CD4-positive, alpha-beta T cell (primary cell): ENCODE measurements around the gene CMTM4. TPM values are rescaled to one million over a fixed set of nuclear protein-coding genes. Genes with fewer than 3 reads are reported as not detected.

Source experiments
- ATAC-seq: fragments of 200-7000 bp; cut with Tn5 transposase; one replicate; pipeline ENCODE4 v1.10.0; 2022; ENCODE audit warnings: mild to moderate bottlenecking; ENCODE audit not compliant: poor library complexity
- CTCF ChIA-PET: fragments of 350-600 bp; sonication (Branson Sonifier 250); formaldehyde crosslinking; loops from one replicate; lab custom pipeline; 2021; ENCODE audit warnings: antibody characterized with exemption, inconsistent platforms; lab: Charles Lee
- POLR2A ChIA-PET: fragments of 350-600 bp; sonication (Branson Sonifier 250); formaldehyde crosslinking; loops from one replicate; lab custom pipeline; 2021; ENCODE audit warnings: antibody characterized with exemption, inconsistent platforms; lab: Charles Lee
- DNase-seq, 14 experiments: peaks; one replicate each; pipeline ENCODE4 v3.0.0-alpha.2; 2013 to 2020; ENCODE audit warnings: mixed read lengths in 2 of 14
- H3K27ac ChIP-seq, 2 donors: one replicate each; pipeline versions ENCODE4 v1.5.1 to v1.7.0; 2013; ENCODE audit warnings: low read length in 2 of 2, low read depth in 1 of 2, mild to moderate bottlenecking in 1 of 2
- H3K27me3 ChIP-seq, 2 experiments: 1 replicate in 1 of 2; 2 replicates in 1 of 2; pipeline versions ENCODE4 v1.6.1 to v1.7.0; 2013; ENCODE audit warnings: low read length in 2 of 2, control low read depth in 1 of 2, mild to moderate bottlenecking in 1 of 2, moderate library complexity in 1 of 2; ENCODE audit not compliant: insufficient read depth in 2 of 2, control insufficient read depth in 1 of 2
- H3K36me3 ChIP-seq: one replicate; pipeline ENCODE4 v1.6.1; 2013; ENCODE audit warnings: low read length, control low read depth; ENCODE audit not compliant: insufficient read depth
- H3K4me1 ChIP-seq: one replicate; pipeline ENCODE4 v1.6.1; 2013; ENCODE audit warnings: low read length, control low read depth; ENCODE audit not compliant: insufficient read depth
- H3K4me3 ChIP-seq: one replicate; pipeline ENCODE4 v1.5.1; 2013; ENCODE audit warnings: mild to moderate bottlenecking, low read length, moderate library complexity
- H3K9me3 ChIP-seq, 2 experiments: 1 replicate in 1 of 2; 2 replicates in 1 of 2; pipeline versions ENCODE4 v1.6.1 to v1.7.0; 2013; ENCODE audit warnings: low read length in 2 of 2, mild to moderate bottlenecking in 2 of 2, control low read depth in 1 of 2, moderate library complexity in 1 of 2; ENCODE audit not compliant: control insufficient read depth in 1 of 2, insufficient read depth in 1 of 2
- H3K27ac Mint-ChIP-seq: one replicate; pipeline ENCODE4 v1.8.0; 2020; ENCODE audit warnings: mixed read lengths
- H3K27me3 Mint-ChIP-seq: one replicate; pipeline ENCODE4 v1.8.0; 2021; ENCODE audit warnings: mixed read lengths
- H3K36me3 Mint-ChIP-seq: one replicate; pipeline ENCODE4 v1.8.0; 2021; ENCODE audit warnings: low read depth, mixed read lengths
- H3K4me1 Mint-ChIP-seq: one replicate; pipeline ENCODE4 v1.8.0; 2021; ENCODE audit warnings: low read depth, mixed read lengths
- H3K4me3 Mint-ChIP-seq: one replicate; pipeline ENCODE4 v1.8.0; 2020; ENCODE audit warnings: mild to moderate bottlenecking, mixed read lengths
- H3K9me3 Mint-ChIP-seq: one replicate; pipeline ENCODE4 v1.8.0; 2020; ENCODE audit warnings: mixed read lengths
- intact Hi-C, 2 experiments: fragments of 100-400 bp; cut with DNase I in 1 of 2; cut with micrococcal nuclease in 1 of 2; formaldehyde crosslinking; loops; one replicate each; pipeline versions ENCODE4 v1.15.1 to v1.9.0; 2023 to 2025; cut with DNase I, micrococcal nuclease
- total RNA-seq, 174 experiments: library from RNA in 2 of 174; stranded (reverse) in 2 of 174; gene quantifications; one replicate each; pipeline ENCODE4 v1.2.3 and lab custom pipeline; 2021 to 2026
- TF ChIP-seq, protein P1 (sequence below): fragments of 200-600 bp; IDR thresholded peaks from one replicate; pipeline ENCODE4 v1.8.0; 2022; ENCODE audit warnings: antibody characterized with exemption, mild to moderate bottlenecking

Gene CMTM4
- total RNA-seq, 2 experiments from 2014 or later, result 1.1 to 1.6 TPM

DNA sequence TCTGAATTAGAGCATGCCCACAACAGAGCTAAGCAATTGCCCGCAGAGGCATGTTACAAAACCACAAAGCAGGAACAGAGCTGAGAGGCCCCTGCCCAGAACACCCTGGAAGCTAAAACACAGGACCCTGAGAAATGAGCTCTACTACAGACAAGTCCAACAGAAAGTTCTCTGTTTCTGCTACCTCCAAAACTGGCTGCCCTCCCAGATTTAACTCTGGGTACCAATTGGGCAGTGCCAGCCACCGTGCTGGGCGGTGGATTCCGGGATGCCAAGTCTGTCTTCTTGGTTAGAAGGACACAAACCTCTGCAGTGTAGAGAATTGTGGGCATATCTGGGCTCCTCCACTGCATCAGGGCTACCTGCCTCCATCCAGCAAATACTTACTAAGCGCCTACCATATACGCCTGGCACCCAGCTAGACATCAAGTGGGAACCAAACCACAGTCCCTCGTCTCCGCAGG lies 1.0 kb downstream of the CMTM4 start:
- peak in 1 of 14 experiments; percentile 4 for DNase-seq
- POLR2A ChIA-PET, result interaction anchor here (2.7 kb wide), 1 partner anchor 56 kb away, joined by 8 read pairs; the partner anchor contains the start of gene DYNC1LI2
- intact Hi-C loops, result loop anchor here (5.0 kb wide), 2 partner anchors 43 to 133 kb away; no protein-coding TSS in a partner anchor

DNA sequence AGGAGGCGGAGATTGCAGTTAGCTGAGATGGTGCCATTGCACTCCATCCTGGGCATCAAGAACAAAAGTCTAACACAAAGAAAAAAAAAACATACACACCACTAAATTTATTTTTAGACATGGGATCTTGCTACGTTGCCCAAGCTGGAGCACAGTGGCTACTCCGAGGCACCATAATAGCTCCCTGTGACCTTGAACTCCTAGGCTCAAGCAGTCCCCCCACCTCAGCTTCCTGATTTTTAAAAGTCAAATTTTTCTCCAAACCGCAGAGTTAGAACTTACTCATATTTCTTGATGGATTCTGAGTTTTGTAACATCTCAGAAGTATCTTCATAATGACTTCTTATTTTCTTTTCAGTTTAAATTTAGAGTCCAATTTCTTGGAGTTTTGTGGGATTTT lies 3.4 kb downstream of the CMTM4 start:
- Histone ChIP-seq H3K36me3 (no peaks in the 10 kb centered on the region), H3K27me3 (peaks cover 0 to under 1% of the 10 kb centered on the region in 2 experiments), H3K9me3 (no peaks in the 10 kb centered on the region), H3K4me1 (peaks cover 16% of the 10 kb centered on the region), H3K27ac (no peak overlapping the region), H3K4me3 (no peak overlapping the region)
- ATAC-seq (no peak), DNase-seq (no peak)
- Mint-ChIP-seq H3K27ac (no peak overlapping the region), H3K9me3 (no peaks in the 10 kb centered on the region), H3K4me1 (peaks cover 14% of the 10 kb centered on the region), H3K27me3 (peaks cover 4% of the 10 kb centered on the region), H3K36me3 (no peaks in the 10 kb centered on the region), H3K4me3 (no peak overlapping the region)
- ChIA-PET POLR2A (no interaction called here), CTCF (no interaction called here)
- intact Hi-C loops, result no loop called here
- TF ChIP-seq, protein P1, sequence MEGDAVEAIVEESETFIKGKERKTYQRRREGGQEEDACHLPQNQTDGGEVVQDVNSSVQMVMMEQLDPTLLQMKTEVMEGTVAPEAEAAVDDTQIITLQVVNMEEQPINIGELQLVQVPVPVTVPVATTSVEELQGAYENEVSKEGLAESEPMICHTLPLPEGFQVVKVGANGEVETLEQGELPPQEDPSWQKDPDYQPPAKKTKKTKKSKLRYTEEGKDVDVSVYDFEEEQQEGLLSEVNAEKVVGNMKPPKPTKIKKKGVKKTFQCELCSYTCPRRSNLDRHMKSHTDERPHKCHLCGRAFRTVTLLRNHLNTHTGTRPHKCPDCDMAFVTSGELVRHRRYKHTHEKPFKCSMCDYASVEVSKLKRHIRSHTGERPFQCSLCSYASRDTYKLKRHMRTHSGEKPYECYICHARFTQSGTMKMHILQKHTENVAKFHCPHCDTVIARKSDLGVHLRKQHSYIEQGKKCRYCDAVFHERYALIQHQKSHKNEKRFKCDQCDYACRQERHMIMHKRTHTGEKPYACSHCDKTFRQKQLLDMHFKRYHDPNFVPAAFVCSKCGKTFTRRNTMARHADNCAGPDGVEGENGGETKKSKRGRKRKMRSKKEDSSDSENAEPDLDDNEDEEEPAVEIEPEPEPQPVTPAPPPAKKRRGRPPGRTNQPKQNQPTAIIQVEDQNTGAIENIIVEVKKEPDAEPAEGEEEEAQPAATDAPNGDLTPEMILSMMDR, result no peak

More for the DNA sequence above, 1.0 kb downstream of the CMTM4 start:
- H3K9me3 ChIP-seq, result no peaks in the 10 kb centered on the region
- H3K36me3 ChIP-seq, result no peaks in the 10 kb centered on the region
- TF ChIP-seq, protein P1, result no peak
- Mint-ChIP-seq H3K4me3 (peak overlapping the region; percentile 90), H3K27ac (peak overlapping the region; percentile 63), H3K4me1 (peaks cover 14% of the 10 kb centered on the region), H3K36me3 (no peaks in the 10 kb centered on the region), H3K27me3 (peaks cover 4% of the 10 kb centered on the region), H3K9me3 (no peaks in the 10 kb centered on the region)
- no peak overlapping the region for H3K27ac ChIP-seq
- CTCF ChIA-PET, result interaction anchor here (1.1 to 1.3 kb wide), 2 partner anchors 45 to 57 kb away, joined by 3 to 6 read pairs; no protein-coding TSS in a partner anchor
- peak overlapping the region; percentile 50 for H3K4me3 ChIP-seq
- peaks cover 0 to 4% of the 10 kb centered on the region in 2 experiments for H3K27me3 ChIP-seq
- peaks cover 16% of the 10 kb centered on the region for H3K4me1 ChIP-seq
- ATAC-seq, result no peak

- Mint-ChIP-seq H3K27ac (no peak overlapping the region), H3K9me3 (no peaks in the 10 kb centered on the region), H3K4me1 (peaks cover 14% of the 10 kb centered on the region), H3K4me3 (no peak overlapping the region), H3K36me3 (no peaks in the 10 kb centered on the region), H3K27me3 (peaks cover 4% of the 10 kb centered on the region)
- TF ChIP-seq, protein P1, result no peak
- Histone ChIP-seq H3K27ac (no peak overlapping the region), H3K9me3 (no peaks in the 10 kb centered on the region), H3K27me3 (no peaks in the 10 kb centered on the region), H3K36me3 (no peaks in the 10 kb centered on the region), H3K4me3 (no peak overlapping the region), H3K4me1 (peaks cover 15% of the 10 kb centered on the region)
- DNase-seq, result no peak
- ChIA-PET POLR2A (no interaction called here), CTCF (no interaction called here)
- no peak for ATAC-seq
- intact Hi-C loops, result no loop called here
Observed at GRCh38 chr16:66692341-66692740, 4.2 kb downstream of the CMTM4 start.
